Fibroblast of mammary gland (primary cell): ENCODE results near the gene C1orf141.
"Not testable (repeated sequence)": the region's sequence is repeated elsewhere in the genome, so short reads cannot be mapped to it uniquely, and the experiment has no call there.

Experiments used
- DNase-seq: peaks from one replicate; pipeline ENCODE4 v3.0.0-alpha.2; 2010; ENCODE audit warnings: low read depth
- H3K4me3 ChIP-seq: 2 replicates; pipeline ENCODE4 v1.5.1; 2011; ENCODE audit warnings: low read depth, mild to moderate bottlenecking, low read length, moderate library complexity; ENCODE audit not compliant: control insufficient read depth
- CTCF ChIP-seq: conservative IDR thresholded peaks from 2 replicates; pipeline ENCODE4 v1.5.1; 2011; ENCODE audit warnings: low read depth, low read length, inconsistent platforms; ENCODE audit not compliant: control insufficient read depth, insufficient read depth

The C1orf141 gene

DNA sequence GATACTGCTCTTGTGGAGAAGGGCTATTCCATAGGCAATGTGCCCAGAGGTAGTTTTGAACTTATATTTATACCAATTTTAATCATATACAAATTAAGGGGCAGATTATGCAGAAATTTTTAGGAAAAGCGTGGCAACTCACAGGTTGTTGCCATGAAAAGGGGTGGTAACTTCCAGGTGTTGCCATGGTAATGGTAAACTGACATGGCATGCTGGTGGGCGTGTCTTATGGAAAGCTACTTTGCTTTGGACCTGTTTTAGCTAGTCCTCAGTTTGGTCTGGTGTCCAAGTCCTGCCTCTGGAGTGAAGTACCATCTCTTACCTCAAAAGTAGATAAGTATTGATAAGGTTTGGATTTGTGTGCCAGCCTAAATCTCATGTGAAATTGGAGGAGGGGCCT is 23.6 kb upstream of the C1orf141 start:
- no peak for TF ChIP-seq CTCF
- H3K4me3 ChIP-seq, result no peak overlapping the region
- DNase-seq, result no peak

DNA sequence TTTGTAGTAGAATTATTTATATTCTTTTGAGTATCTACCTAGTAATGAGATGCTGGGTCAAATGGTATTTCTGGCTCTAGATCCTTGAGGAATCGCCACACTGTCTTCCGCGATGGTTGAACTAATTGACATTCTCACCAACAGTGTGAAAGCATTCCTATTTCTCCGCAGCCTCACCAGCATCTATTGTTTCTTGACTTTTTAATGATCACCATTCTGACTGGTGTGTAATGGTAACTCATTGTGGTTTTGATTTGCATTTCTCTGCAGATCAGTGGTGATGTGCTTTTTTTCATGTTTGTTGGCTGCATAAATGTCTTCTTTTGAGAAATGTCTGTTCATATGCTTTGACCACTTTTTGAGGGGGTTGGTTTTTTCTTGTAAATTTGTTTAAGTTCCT is 16.2 kb upstream of the C1orf141 start:
- no peak for TF ChIP-seq CTCF
- DNase-seq, result no peak
- H3K4me3 ChIP-seq, result no peak overlapping the region

GRCh38 chr1:67149179-67149770 is 14.5 kb upstream of the C1orf141 start:
- peak; percentile 97 for TF ChIP-seq CTCF
- no peak overlapping the region for H3K4me3 ChIP-seq
- DNase-seq, result peak; percentile 86

DNA sequence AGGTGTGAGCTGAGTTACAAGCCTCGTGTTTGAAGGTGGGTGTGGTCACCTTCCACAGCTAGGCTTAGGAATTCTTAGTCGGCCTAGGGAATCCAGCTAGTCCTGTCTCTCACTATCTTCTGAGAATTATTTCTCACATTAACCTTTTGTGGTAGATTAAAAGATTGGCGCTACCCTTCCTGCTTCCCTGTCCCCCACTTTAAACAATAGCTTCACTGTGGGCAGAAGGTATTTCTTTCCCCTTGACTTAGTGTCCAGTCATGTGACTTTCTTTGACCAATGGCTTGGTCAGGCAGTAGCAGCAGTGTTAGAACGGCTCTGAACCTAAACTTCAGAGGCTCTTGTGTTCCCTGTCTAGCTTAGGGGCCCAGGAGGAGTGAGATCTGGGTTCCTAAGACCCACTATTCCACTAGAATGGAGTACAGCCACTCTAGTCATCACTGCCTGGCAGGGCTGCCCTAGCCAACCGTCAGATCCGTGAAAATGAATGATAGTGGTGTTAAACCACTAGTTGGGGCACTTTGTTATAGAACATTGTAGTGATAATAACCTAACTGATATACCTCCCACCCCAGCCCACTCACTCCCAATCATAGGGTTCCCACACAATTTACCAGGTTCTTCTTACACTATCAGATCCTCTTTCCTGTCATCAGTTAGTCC is 13.9 kb upstream of the C1orf141 start:
- no peak for DNase-seq
- no peak overlapping the region for H3K4me3 ChIP-seq
- TF ChIP-seq CTCF, result no peak

DNA sequence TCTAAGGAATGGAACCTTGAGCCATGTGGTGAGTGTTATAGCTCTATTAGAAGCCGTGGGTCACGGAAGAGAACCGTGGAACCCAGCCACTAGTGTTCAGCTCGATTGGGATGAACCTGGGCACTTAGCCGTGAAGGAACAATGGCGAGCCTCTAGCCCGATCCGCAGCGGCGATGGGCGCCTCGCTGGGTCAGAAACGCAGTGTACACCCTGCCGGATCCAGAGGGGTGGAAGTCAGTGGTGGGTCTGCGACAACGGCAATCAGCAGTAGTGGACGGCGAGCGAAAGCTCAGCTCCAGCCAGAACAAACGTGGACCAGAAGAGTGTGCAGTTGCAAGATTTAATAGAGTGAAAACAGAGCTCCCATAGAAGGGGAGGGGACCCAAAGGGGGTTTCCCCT is 13.2 kb upstream of the C1orf141 start:
- not testable (repeated sequence) for H3K4me3 ChIP-seq, DNase-seq

DNA sequence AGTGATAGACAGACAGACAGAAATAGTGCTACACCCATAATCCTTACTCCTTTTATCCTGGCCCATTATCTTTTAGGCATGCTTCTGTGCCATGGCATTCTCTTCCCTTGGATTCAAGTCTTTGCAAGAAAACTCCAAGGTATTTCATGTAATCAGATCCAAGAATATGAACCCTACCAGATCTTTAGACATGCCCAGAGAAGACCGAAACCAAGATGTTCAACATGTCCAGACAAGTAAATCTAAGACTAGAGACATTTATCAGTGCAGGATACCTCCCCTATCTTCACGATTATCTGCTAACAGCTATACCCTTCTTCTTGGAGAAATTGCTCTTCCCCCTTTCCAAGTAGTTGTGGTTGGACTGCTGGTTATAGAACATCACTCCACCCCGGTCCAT is 11.8 kb upstream of the C1orf141 start:
- no peak for TF ChIP-seq CTCF
- no peak overlapping the region for H3K4me3 ChIP-seq
- DNase-seq, result no peak

DNA sequence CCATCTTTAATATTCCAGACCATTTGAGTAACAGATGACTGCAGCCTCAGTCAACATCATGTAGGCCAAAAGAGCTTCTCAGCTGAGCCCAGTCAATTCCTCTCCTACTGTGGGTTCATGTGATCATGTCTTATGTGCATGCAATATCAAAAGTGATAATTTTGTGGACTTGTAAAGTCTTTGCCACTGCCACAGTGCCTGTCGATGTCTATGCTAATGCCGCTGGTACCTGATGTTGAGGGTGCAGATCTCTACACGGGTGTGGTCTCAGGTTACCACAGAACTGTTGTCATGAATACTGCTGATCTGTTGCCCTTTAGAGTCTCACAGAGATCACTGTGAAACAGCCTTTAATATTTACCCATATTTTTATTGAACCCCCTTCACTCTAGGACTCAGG is 11.3 kb upstream of the C1orf141 start:
- TF ChIP-seq CTCF, result no peak
- no peak overlapping the region for H3K4me3 ChIP-seq
- no peak for DNase-seq
